A673 (cell line): ENCODE measurements around the gene BSDC1. TPM values are rescaled to one million over a fixed set of nuclear protein-coding genes. Genes with fewer than 3 reads are reported as not detected.

Experiments
- BruUV-seq: library from RNA; stranded (reverse); fragments of 400-500 nt; replicated peaks from 2 replicates; lab custom pipeline; 2021; lab: Mats Ljungman, UMichigan
- CTCF ChIA-PET: fragments of 300-600 bp; sonication (Branson Sonifier 250); formaldehyde crosslinking; loops from one replicate; lab custom pipeline; 2022; ENCODE audit warnings: antibody characterized with exemption; lab: Charles Lee
- POLR2A ChIA-PET: fragments of 300-600 bp; sonication (Branson Sonifier 250); formaldehyde crosslinking; loops from one replicate; lab custom pipeline; 2022; ENCODE audit warnings: antibody characterized with exemption; ENCODE audit not compliant: low non-redundant PET; lab: Charles Lee
- DNase-seq: peaks from one replicate; pipeline ENCODE4 v3.0.0-alpha.2; 2015; ENCODE audit warnings: low spot score
- H3K27ac ChIP-seq: fragments of 200-600 bp; sonication (generic); 2 replicates; pipeline ENCODE4 v1.5.1; 2016; ENCODE audit warnings: mixed run types, low read depth, mild to moderate bottlenecking, mixed read lengths, antibody characterized with exemption, low read length; ENCODE audit not compliant: poor library complexity, severe bottlenecking
- H3K27me3 ChIP-seq: fragments of 200-600 bp; sonication (generic); replicated peaks from 2 replicates; pipeline ENCODE4 v1.6.1; 2017; ENCODE audit warnings: mixed run types, low read depth, mild to moderate bottlenecking, mixed read lengths, antibody characterized with exemption, low read length; ENCODE audit not compliant: insufficient read depth, poor library complexity
- H3K36me3 ChIP-seq: fragments of 200-600 bp; sonication (generic); 2 replicates; pipeline ENCODE4 v1.6.1; 2016; ENCODE audit warnings: mixed run types, mild to moderate bottlenecking, mixed read lengths, antibody characterized with exemption, low read length; ENCODE audit not compliant: insufficient read depth, poor library complexity, severe bottlenecking
- H3K4me1 ChIP-seq: fragments of 200-600 bp; sonication (generic); 2 replicates; pipeline ENCODE4 v1.6.1; 2017; ENCODE audit warnings: mixed run types, mild to moderate bottlenecking, mixed read lengths, antibody characterized with exemption, low read length; ENCODE audit not compliant: insufficient read depth, poor library complexity, severe bottlenecking
- H3K4me3 ChIP-seq: fragments of 200-600 bp; sonication (generic); 2 replicates; pipeline ENCODE4 v1.5.1; 2016; ENCODE audit warnings: low read depth, mixed run types, mild to moderate bottlenecking, mixed read lengths, low read length; ENCODE audit not compliant: poor library complexity, severe bottlenecking
- H3K9me3 ChIP-seq: fragments of 200-600 bp; sonication (generic); 2 replicates; pipeline ENCODE4 v1.6.1; 2016; ENCODE audit warnings: mixed run types, low read depth, mild to moderate bottlenecking, mixed read lengths, antibody characterized with exemption, low read length; ENCODE audit not compliant: poor library complexity, severe bottlenecking
- CTCF ChIP-seq: fragments of 300-800, 200-600 bp; sonication (generic); conservative IDR thresholded peaks from 2 replicates; pipeline ENCODE4 v1.5.1; 2017; ENCODE audit warnings: low read depth, mild to moderate bottlenecking, antibody characterized with exemption, low read length, moderate library complexity, mixed read lengths
- EZH2 ChIP-seq: fragments of 200-600 bp; sonication (generic); IDR thresholded peaks from 2 replicates; pipeline ENCODE4 v1.6.1; 2017; ENCODE audit warnings: borderline replicate concordance, low read depth, mild to moderate bottlenecking, mixed read lengths, antibody characterized with exemption, low read length; ENCODE audit not compliant: poor library complexity, severe bottlenecking
- intact Hi-C: fragments of 100-400 bp; cut with micrococcal nuclease; formaldehyde crosslinking; loops from one replicate; pipeline ENCODE4 v1.10.0; 2022; ENCODE audit not compliant: unreplicated experiment
- total RNA-seq: library from RNA; stranded (reverse); gene quantifications from 2 replicates; pipeline ENCODE4 v1.2.3, GENCODE V29; 2021

Gene BSDC1
- total RNA-seq, 1 experiment from 2014 or later: 48.0 TPM

GRCh38 chr1:32341971-32342370 lies 52.3 kb downstream of the BSDC1 start:
- peaks cover 8% of the 10 kb centered on the region for H3K4me1 ChIP-seq
- no peak overlapping the region for H3K27ac ChIP-seq
- no peaks in the 10 kb centered on the region for H3K36me3 ChIP-seq
- intact Hi-C loops: no loop called here
- DNase-seq: no peak
- CTCF ChIA-PET: no interaction called here
- BruUV-seq: no TSS peak
- no peaks in the 10 kb centered on the region for H3K27me3 ChIP-seq
- H3K9me3 ChIP-seq: no peaks in the 10 kb centered on the region
- POLR2A ChIA-PET: no interaction called here
- no peak overlapping the region for H3K4me3 ChIP-seq
- no peak for TF ChIP-seq CTCF
- TF ChIP-seq EZH2: no peak

GRCh38 chr1:32341186-32341757 lies 53.0 kb downstream of the BSDC1 start:
- peaks cover 15% of the 10 kb centered on the region for H3K4me1 ChIP-seq
- no peaks in the 10 kb centered on the region for H3K27me3 ChIP-seq
- CTCF ChIA-PET: no interaction called here
- POLR2A ChIA-PET: no interaction called here
- no peak overlapping the region for H3K4me3 ChIP-seq
- intact Hi-C loops: no loop called here
- H3K27ac ChIP-seq: no peak overlapping the region
- DNase-seq: no peak
- H3K36me3 ChIP-seq: no peaks in the 10 kb centered on the region
- TF ChIP-seq CTCF (no peak), EZH2 (no peak)
- no peaks in the 10 kb centered on the region for H3K9me3 ChIP-seq
- BruUV-seq: no TSS peak

- intact Hi-C loops: loop anchor here (5.0 to 10.0 kb wide), 2 partner anchors 53 to 115 kb away; partner anchors contain the start of genes BSDC1, EIF3I and TMEM234
- Histone ChIP-seq H3K27me3 (no peaks in the 10 kb centered on the region), H3K9me3 (no peaks in the 10 kb centered on the region), H3K4me3 (no peak overlapping the region), H3K27ac (no peak overlapping the region), H3K4me1 (peaks cover 15% of the 10 kb centered on the region), H3K36me3 (peaks cover under 1% of the 10 kb centered on the region)
- TF ChIP-seq EZH2 (no peak), CTCF (no peak)
- BruUV-seq: no TSS peak
- ChIA-PET CTCF (no interaction called here), POLR2A (no interaction called here)
- DNase-seq: no peak
Measured at GRCh38 chr1:32339363-32339978, 54.8 kb downstream of the BSDC1 start.
